ENCODE results near the gene SERHL2. TPM values are rescaled to one million over a fixed set of nuclear protein-coding genes. Genes with fewer than 3 reads are reported as not detected.

Gene SERHL2
- total RNA-seq, 1 donor from 2014 or later = 2.8 TPM

DNA sequence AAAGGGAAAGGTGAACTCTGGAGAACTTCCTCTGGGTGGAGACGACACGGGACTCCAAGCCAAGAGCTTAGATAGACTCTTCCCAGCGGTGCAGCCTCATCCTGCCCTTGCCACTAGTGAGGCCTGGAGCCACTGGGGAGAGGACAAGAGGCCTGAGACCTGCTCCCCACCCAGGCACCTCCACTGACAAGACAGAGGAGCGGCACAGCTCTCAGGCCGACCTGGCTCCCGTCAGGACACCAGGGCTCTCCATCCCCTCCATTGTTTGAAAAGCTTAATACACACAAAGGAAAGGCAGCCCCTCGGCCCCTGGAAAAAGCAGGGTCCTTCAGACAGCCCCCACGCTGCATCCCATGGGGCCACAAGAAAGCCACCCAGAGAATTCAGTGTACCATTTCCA is 31.3 kb downstream of the SERHL2 start:
- Mint-ChIP-seq H3K4me3 (no peak overlapping the region), H3K27me3 (no peaks in the 10 kb centered on the region), H3K27ac (peak overlapping the region; percentile 50), H3K36me3 (peaks cover 16% of the 10 kb centered on the region), H3K9me3 (no peaks in the 10 kb centered on the region), H3K4me1 (ENCODE audit: unreplicated experiment) (peaks cover 10% of the 10 kb centered on the region)
- TF ChIP-seq, protein P1, sequence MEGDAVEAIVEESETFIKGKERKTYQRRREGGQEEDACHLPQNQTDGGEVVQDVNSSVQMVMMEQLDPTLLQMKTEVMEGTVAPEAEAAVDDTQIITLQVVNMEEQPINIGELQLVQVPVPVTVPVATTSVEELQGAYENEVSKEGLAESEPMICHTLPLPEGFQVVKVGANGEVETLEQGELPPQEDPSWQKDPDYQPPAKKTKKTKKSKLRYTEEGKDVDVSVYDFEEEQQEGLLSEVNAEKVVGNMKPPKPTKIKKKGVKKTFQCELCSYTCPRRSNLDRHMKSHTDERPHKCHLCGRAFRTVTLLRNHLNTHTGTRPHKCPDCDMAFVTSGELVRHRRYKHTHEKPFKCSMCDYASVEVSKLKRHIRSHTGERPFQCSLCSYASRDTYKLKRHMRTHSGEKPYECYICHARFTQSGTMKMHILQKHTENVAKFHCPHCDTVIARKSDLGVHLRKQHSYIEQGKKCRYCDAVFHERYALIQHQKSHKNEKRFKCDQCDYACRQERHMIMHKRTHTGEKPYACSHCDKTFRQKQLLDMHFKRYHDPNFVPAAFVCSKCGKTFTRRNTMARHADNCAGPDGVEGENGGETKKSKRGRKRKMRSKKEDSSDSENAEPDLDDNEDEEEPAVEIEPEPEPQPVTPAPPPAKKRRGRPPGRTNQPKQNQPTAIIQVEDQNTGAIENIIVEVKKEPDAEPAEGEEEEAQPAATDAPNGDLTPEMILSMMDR (conservative IDR thresholded peaks at IDR 0.05) = no peak
- no peak for DNase-seq (ENCODE audit: extremely low spot score, unreplicated experiment)

DNA sequence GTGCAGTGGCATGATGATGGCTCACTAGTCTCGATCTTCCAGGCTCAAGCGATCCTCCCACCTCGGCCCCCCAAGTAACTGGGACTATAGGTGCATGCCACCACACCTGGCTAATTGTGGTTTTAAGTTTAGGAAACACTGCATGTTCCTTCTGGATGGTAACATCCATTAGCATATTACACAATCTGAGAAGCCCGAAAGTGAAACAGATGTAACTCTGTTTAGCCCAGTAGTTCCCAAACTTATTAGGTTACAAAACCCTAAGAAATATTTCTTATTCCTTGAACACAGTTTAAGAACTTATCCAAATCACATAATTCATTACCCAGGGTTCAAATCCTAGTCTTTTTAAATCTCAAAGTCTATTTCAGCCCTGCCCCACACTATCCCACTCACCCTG is 32.6 kb downstream of the SERHL2 start:
- TF ChIP-seq, protein P1 (conservative IDR thresholded peaks at IDR 0.05) = no peak
- Mint-ChIP-seq H3K4me3 (no peak overlapping the region), H3K9me3 (no peaks in the 10 kb centered on the region), H3K36me3 (peaks cover 16% of the 10 kb centered on the region), H3K27ac (no peak overlapping the region), H3K4me1 (ENCODE audit: unreplicated experiment) (peaks cover 6% of the 10 kb centered on the region), H3K27me3 (no peaks in the 10 kb centered on the region)
- DNase-seq (ENCODE audit: extremely low spot score, unreplicated experiment) = no peak

DNA sequence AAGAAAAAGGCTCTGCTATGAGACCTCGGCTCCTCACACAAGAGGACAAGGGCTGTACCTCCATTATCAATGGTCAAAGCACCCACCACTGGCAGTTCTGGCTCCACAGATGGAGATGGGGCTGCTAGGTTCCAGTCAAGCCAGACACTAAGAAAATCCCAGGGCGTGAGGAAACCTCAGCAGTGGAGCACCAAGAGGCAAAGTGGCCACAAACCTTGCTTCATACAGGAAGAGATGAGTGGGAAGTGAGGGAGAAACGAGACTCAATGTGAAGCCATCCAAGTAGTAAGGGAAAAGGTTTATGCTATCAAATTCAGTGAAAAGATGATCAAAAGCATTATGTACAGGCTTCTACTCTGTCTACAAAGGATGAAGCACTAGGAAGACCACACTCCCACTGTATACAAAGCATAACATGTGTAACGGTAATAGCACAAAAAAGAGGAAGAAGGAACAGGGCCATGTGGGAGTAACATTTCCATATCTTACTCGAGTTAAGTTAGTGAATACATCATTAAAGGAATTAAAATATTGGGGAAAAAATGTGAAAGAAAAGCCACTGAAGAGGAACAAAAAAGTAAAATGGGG is 33.9 kb downstream of the SERHL2 start:
- Mint-ChIP-seq H3K4me3 (no peak overlapping the region), H3K9me3 (no peaks in the 10 kb centered on the region), H3K27ac (no peak overlapping the region), H3K27me3 (no peaks in the 10 kb centered on the region), H3K36me3 (peaks cover 16% of the 10 kb centered on the region), H3K4me1 (ENCODE audit: unreplicated experiment) (no peaks in the 10 kb centered on the region)
- no peak for DNase-seq (ENCODE audit: extremely low spot score, unreplicated experiment)
- TF ChIP-seq, protein P1 (conservative IDR thresholded peaks at IDR 0.05) = no peak

DNA sequence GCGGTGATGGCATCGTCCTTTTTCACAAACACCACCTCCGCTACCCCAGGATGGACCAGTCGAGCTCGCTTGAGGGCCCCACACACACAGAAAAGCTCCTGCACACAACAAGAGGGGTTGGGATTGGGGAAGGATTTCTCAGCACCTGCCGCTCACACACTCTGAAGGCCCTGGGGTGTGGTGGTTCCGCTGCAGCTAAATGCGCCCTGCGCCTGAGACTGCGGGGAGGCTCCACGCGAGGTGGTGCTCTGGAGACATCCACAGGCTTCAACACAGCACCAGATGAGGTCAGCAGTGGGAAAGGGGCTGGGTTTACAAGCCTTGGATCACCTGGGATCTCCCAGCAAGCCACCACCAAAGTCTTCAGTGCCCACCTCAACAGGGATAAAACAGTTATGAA is 38.2 kb downstream of the SERHL2 start:
- TF ChIP-seq, protein P1 (conservative IDR thresholded peaks at IDR 0.05) = no peak
- Mint-ChIP-seq H3K27me3 (no peaks in the 10 kb centered on the region), H3K36me3 (peaks cover 9% of the 10 kb centered on the region), H3K4me3 (no peak overlapping the region), H3K27ac (no peak overlapping the region), H3K4me1 (ENCODE audit: unreplicated experiment) (no peaks in the 10 kb centered on the region), H3K9me3 (no peaks in the 10 kb centered on the region)
- DNase-seq (ENCODE audit: extremely low spot score, unreplicated experiment) = no peak

DNA sequence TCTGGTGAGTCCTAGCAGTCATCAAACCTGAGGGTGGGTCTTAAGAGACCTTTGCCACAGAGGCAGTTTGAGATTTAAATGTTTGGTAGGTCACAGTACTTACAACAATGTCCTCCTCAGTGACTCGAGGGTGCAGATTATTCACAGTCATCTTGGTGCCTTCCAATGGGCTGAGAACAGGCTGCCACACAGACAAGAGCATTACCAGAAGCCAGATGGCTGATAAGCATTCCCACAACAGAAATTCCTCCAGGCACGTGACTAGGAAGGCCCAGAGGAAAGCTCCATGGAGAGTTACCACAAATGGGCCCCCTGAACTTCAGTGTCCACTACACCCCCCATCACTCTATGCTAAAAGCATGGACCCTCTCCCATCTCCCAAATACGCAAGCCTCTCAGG is 41.7 kb downstream of the SERHL2 start:
- Mint-ChIP-seq H3K27ac (no peak overlapping the region), H3K9me3 (no peaks in the 10 kb centered on the region), H3K27me3 (no peaks in the 10 kb centered on the region), H3K4me3 (no peak overlapping the region), H3K4me1 (ENCODE audit: unreplicated experiment) (no peaks in the 10 kb centered on the region), H3K36me3 (peaks cover 15% of the 10 kb centered on the region)
- DNase-seq (ENCODE audit: extremely low spot score, unreplicated experiment) = no peak
- TF ChIP-seq, protein P1 (conservative IDR thresholded peaks at IDR 0.05) = no peak

DNA sequence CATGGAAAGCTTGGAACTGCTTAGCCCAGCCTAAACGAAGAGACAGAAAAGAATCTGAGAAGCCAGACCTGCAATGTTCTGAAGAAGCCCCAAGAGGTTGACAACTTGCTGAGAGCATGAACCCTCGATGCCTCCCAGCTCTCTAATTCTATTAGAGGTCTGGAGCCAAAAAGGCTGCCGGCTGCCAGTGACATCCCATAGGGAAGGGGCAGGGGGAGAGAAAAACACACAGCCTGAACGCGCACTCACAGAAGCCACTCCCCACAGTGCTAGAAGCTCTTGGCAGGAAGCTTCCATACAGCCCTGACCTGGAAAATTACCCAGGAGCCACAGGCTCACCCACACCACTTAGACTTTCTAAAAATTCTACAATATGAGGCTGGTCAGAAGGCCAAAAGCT is 42.6 kb downstream of the SERHL2 start:
- H3K27ac Mint-ChIP-seq = no peak overlapping the region
- peaks cover 15% of the 10 kb centered on the region for H3K36me3 Mint-ChIP-seq
- no peak overlapping the region for H3K4me3 Mint-ChIP-seq
- H3K27me3 Mint-ChIP-seq = no peaks in the 10 kb centered on the region
- no peaks in the 10 kb centered on the region for H3K9me3 Mint-ChIP-seq
- TF ChIP-seq, protein P1 (conservative IDR thresholded peaks at IDR 0.05) = no peak
- no peaks in the 10 kb centered on the region for H3K4me1 Mint-ChIP-seq (ENCODE audit: unreplicated experiment)
- DNase-seq (ENCODE audit: extremely low spot score, unreplicated experiment) = no peak

All from type B pancreatic cell (in vitro differentiated cells).